HepG2 (cell line): ENCODE data around the gene ROBO3. TPM values are rescaled to one million over a fixed set of nuclear protein-coding genes. Genes with fewer than 3 reads are reported as not detected.

Experiments
- CBX5 ChIP-seq: sonication (generic); formaldehyde crosslinking; IDR thresholded peaks from 2 replicates; pipeline ENCODE4 v1.4.0; 2020; ENCODE audit warnings: missing genetic modification reagents, borderline replicate concordance
- CTCF ChIP-seq: sonication (generic); formaldehyde crosslinking; IDR thresholded peaks from 2 replicates; pipeline ENCODE4 v1.5.0; 2020; ENCODE audit warnings: mild to moderate bottlenecking, missing genetic modification reagents, moderate library complexity
- GTF2F1 ChIP-seq: fragments of 150-350 bp; IDR thresholded peaks from 2 replicates; pipeline ENCODE4 v1.6.1; 2014; ENCODE audit warnings: low read length
- KMT2B ChIP-seq: IDR thresholded peaks from 2 replicates; pipeline ENCODE4 v1.6.1; 2016; ENCODE audit warnings: missing genetic modification reagents, missing compliant biosample characterization
- MATR3 ChIP-seq: sonication (generic); formaldehyde crosslinking; IDR thresholded peaks from 2 replicates; pipeline ENCODE4 v1.4.0; 2020; ENCODE audit warnings: missing genetic modification reagents
- NCOA5 ChIP-seq: sonication (generic); formaldehyde crosslinking; IDR thresholded peaks from 2 replicates; pipeline ENCODE4 v1.4.0; 2020; ENCODE audit warnings: missing genetic modification reagents
- NR1H2 ChIP-seq: sonication (generic); formaldehyde crosslinking; IDR thresholded peaks from 2 replicates; pipeline ENCODE4 v1.8.1; 2022; ENCODE audit warnings: low read depth, missing genetic modification reagents, borderline replicate concordance
- SAFB2 ChIP-seq: sonication (generic); formaldehyde crosslinking; IDR thresholded peaks from 2 replicates; pipeline ENCODE4 v1.5.1; 2020; ENCODE audit warnings: missing genetic modification reagents, low read depth, mild to moderate bottlenecking, borderline replicate concordance
- SMAD1 ChIP-seq: sonication (generic); formaldehyde crosslinking; IDR thresholded peaks from 2 replicates; pipeline ENCODE4 v1.4.0; 2020; ENCODE audit warnings: missing genetic modification reagents, low read depth, mild to moderate bottlenecking, borderline replicate concordance
- SSRP1 ChIP-seq: IDR thresholded peaks from 2 replicates; pipeline ENCODE4 v1.6.1; 2016; ENCODE audit warnings: control low read depth
- TFDP1 ChIP-seq: IDR thresholded peaks from 2 replicates; pipeline ENCODE4 v1.6.1; 2016; ENCODE audit warnings: missing compliant biosample characterization, missing genetic modification reagents, borderline replicate concordance
- THAP8 ChIP-seq: sonication (generic); formaldehyde crosslinking; IDR thresholded peaks from 2 replicates; pipeline ENCODE4 v1.5.1; 2020; ENCODE audit warnings: missing genetic modification reagents, mild to moderate bottlenecking, borderline replicate concordance
- ZNF142 ChIP-seq: sonication (generic); formaldehyde crosslinking; IDR thresholded peaks from 2 replicates; pipeline ENCODE4 v1.4.0; 2020; ENCODE audit warnings: missing genetic modification reagents
- ZNF260 ChIP-seq: sonication (generic); formaldehyde crosslinking; IDR thresholded peaks from 2 replicates; pipeline ENCODE4 v1.4.0; 2020; ENCODE audit warnings: missing genetic modification reagents, low read depth, mild to moderate bottlenecking, borderline replicate concordance
- ZNF354B ChIP-seq: sonication (generic); formaldehyde crosslinking; IDR thresholded peaks from 2 replicates; pipeline ENCODE4 v1.8.0; 2022; ENCODE audit warnings: mild to moderate bottlenecking, missing genetic modification reagents
- ZNF44 ChIP-seq: sonication (generic); formaldehyde crosslinking; IDR thresholded peaks from 2 replicates; pipeline ENCODE4 v1.5.1; 2020; ENCODE audit warnings: mild to moderate bottlenecking, missing genetic modification reagents
- ZNF589 ChIP-seq: sonication (generic); formaldehyde crosslinking; conservative IDR thresholded peaks from 2 replicates; pipeline ENCODE4 v1.8.0; 2022; ENCODE audit warnings: mild to moderate bottlenecking, moderate library complexity, missing genetic modification reagents
- ZNF614 ChIP-seq: IDR thresholded peaks from 2 replicates; pipeline ENCODE4 v1.6.1; 2018; ENCODE audit warnings: missing biosample characterization, missing genetic modification reagents, inconsistent platforms, borderline replicate concordance
- ZSCAN22 ChIP-seq: sonication (generic); formaldehyde crosslinking; IDR thresholded peaks from 2 replicates; pipeline ENCODE4 v1.4.0; 2020; ENCODE audit warnings: mild to moderate bottlenecking, missing genetic modification reagents
- polyA plus RNA-seq, 8 experiments: library from polyadenylated mRNA; depleted of rRNA in 3 of 8; stranded (reverse) in 7 of 8; unstranded in 1 of 8; fragments of >200 nt; fragmentation: Illumina TruSeq in 4 of 8; extraction: Trizol in 4 of 8; gene quantifications; 2 replicates each; pipeline versions ENCODE4 v1.2.1 to v1.2.3, GENCODE V29; 2011 to 2016; ENCODE audit warnings: low read depth in 4 of 8, missing spikeins in 1 of 8, mixed read lengths in 1 of 8; ENCODE audit not compliant: insufficient read depth in 1 of 8
- total RNA-seq, 5 experiments: library from RNA; depleted of rRNA; stranded (reverse); fragments of >200 nt; fragmentation: Illumina TruSeq; extraction: Trizol; gene quantifications; 2 replicates each; pipeline ENCODE4 v1.2.3, GENCODE V29; 2016; ENCODE audit warnings: low read depth in 1 of 5

ROBO3 gene
- total and polyA plus RNA-seq, 2 of the 13 experiments (the other 11 are each of a cell fraction or from before 2014, with no cell fraction given), result 0.07 to 2.4 TPM

- TF ChIP-seq ZSCAN22, result no peak
- TF ChIP-seq SSRP1 (CRISPR knock-in tag), result no peak
- no peak for TF ChIP-seq NR1H2 (CRISPR knock-in tag)
- no peak for TF ChIP-seq NCOA5 (CRISPR knock-in tag)
- no peak for TF ChIP-seq GTF2F1
- TF ChIP-seq ZNF614 (CRISPR knock-in tag), result no peak
- TF ChIP-seq CBX5 (CRISPR knock-in tag), result no peak
- TF ChIP-seq THAP8 (CRISPR knock-in tag), result no peak
- no peak for TF ChIP-seq MATR3 (CRISPR knock-in tag)
- TF ChIP-seq SAFB2 (CRISPR knock-in tag), result no peak
- no peak for TF ChIP-seq SMAD1 (CRISPR knock-in tag)
- no peak for TF ChIP-seq ZNF260 (CRISPR knock-in tag)
- no peak for TF ChIP-seq KMT2B (CRISPR knock-in tag)
- peak; percentile 87 for TF ChIP-seq TFDP1 (CRISPR knock-in tag)
- no peak for TF ChIP-seq ZNF44 (CRISPR knock-in tag)
- peak; percentile 7; the same call in 1 of the 2 replicates for TF ChIP-seq CTCF (CRISPR knock-in tag)
- TF ChIP-seq ZNF589 (CRISPR knock-in tag), result no peak
- no peak for TF ChIP-seq ZNF354B (CRISPR knock-in tag)
- TF ChIP-seq ZNF142 (CRISPR knock-in tag), result no peak; the same call in 1 of the 2 replicates
These were observed 17.3 kb downstream of the ROBO3 start (continued) for GRCh38 chr11:124882339-124883071.
